ENCODE measurements around the gene KCNJ10. TPM values are rescaled to one million over a fixed set of nuclear protein-coding genes. Genes with fewer than 3 reads are reported as not detected.

KCNJ10 gene
- total and polyA plus RNA-seq, 2 of the 13 experiments (the other 11 are each of a cell fraction or from before 2014, with no cell fraction given) = 4.4 to 10.3 TPM

- TF ChIP-seq TERF1 (CRISPR knock-in tag; IDR thresholded peaks at IDR 0.05) = no peak
- no peak for TF ChIP-seq ZNF274 (CRISPR knock-in tag; IDR thresholded peaks at IDR 0.05)
- TF ChIP-seq GATAD1 (CRISPR knock-in tag; IDR thresholded peaks at IDR 0.05) = no peak
- TF ChIP-seq ZNF75D (CRISPR knock-in tag; IDR thresholded peaks at IDR 0.05; ENCODE audit: borderline replicate concordance) = no peak
- TF ChIP-seq GATA4 (IDR thresholded peaks at IDR 0.05; ENCODE audit: borderline replicate concordance, low read depth) = no peak
- TF ChIP-seq NR2F1 (CRISPR knock-in tag; IDR thresholded peaks at IDR 0.05) = no peak
- TF ChIP-seq XBP1 (CRISPR knock-in tag; IDR thresholded peaks at IDR 0.05) = no peak
- TF ChIP-seq ZBTB7B (CRISPR knock-in tag; IDR thresholded peaks at IDR 0.05) = no peak
- TF ChIP-seq ZNF576 (CRISPR knock-in tag; IDR thresholded peaks at IDR 0.05) = no peak
- TF ChIP-seq ZNF629 (CRISPR knock-in tag; conservative IDR thresholded peaks at IDR 0.05) = no peak
- no peak for TF ChIP-seq PHB2 (IDR thresholded peaks at IDR 0.05; ENCODE audit: partially characterized antibody)
- no peak for TF ChIP-seq ZNF260 (CRISPR knock-in tag; IDR thresholded peaks at IDR 0.05; ENCODE audit: borderline replicate concordance, low read depth)
- TF ChIP-seq ZZZ3 (CRISPR knock-in tag; IDR thresholded peaks at IDR 0.05; ENCODE audit: borderline replicate concordance) = no peak
- no peak for TF ChIP-seq ZBTB49 (CRISPR knock-in tag; IDR thresholded peaks at IDR 0.05; ENCODE audit: borderline replicate concordance)
These were observed 80.4 kb downstream of the KCNJ10 start (continued) for GRCh38 chr1:159989581-159989980.

All from HepG2 (cell line).